ENCODE data around the gene SCD. TPM values are rescaled to one million over a fixed set of nuclear protein-coding genes. Genes with fewer than 3 reads are reported as not detected.

SCD gene
- total and polyA plus RNA-seq, 2 of the 13 experiments (the other 11 are each of a cell fraction or from before 2014, with no cell fraction given), result 492 to 512 TPM

DNA sequence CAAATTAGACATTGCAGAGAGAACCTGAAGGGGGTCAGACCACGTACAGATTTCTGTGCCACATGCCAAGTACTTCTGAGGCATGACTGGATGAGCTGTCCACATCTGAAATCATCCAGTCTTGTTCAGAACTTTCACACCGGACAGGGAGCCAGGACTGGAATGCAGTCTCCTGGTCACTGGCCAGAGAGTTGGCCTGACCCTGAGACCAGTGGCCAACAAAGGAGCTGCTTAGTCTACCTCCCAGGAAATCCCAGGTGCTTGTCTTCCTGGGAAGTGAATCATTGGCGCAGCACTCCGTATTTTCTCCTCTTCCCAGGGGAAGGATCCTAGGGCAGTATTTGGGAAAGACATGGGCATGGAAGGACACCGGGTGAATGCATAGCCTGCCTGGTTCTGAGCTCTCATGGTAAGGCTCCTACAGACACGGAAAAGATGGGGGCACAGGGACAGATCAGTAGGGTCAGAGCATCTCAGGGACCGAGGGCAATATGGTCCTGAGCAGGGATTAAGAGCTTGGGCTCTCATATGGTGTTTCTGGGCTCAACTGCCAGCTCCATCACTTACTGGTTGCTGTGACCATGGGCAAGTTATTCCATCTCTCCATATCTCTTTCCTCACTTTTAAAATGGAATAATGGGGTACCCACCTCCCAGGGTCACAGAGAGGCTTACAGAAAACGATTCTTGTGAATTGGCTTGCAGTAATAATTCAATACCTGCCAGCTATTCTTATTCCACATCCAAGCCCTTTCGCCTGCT, 1.3 kb upstream of the SCD start (continued):
- TF ChIP-seq MYC (CRISPR knock-in tag; IDR thresholded peaks at IDR 0.05; ENCODE audit: borderline replicate concordance) (0 out of 2 replicates have a peak, but pooled peaks have one; percentile 44), ZNF260 (CRISPR knock-in tag; IDR thresholded peaks at IDR 0.05; ENCODE audit: borderline replicate concordance, low read depth) (no peak), MAFK (conservative IDR thresholded peaks at IDR 0.05 in 1 of 2, IDR thresholded peaks at IDR 0.05 in 1 of 2; ENCODE audit: low read length in 2 of 2) (no peak), HNRNPL (IDR thresholded peaks at IDR 0.05; ENCODE audit: low read depth, low read length) (no peak), ZNF263 (CRISPR knock-in tag; IDR thresholded peaks at IDR 0.05) (no peak), ZMYM4 (CRISPR knock-in tag; IDR thresholded peaks at IDR 0.05) (peak; percentile 50; the same call in 1 of the 2 replicates), ZFP36L2 (CRISPR knock-in tag; IDR thresholded peaks at IDR 0.05) (no peak), NR2C2 (CRISPR knock-in tag; IDR thresholded peaks at IDR 0.05; ENCODE audit: borderline replicate concordance) (no peak), SSRP1 (CRISPR knock-in tag; IDR thresholded peaks at IDR 0.05) (no peak), ZNF484 (CRISPR knock-in tag; IDR thresholded peaks at IDR 0.05; ENCODE audit: borderline replicate concordance, low read depth) (no peak), MYNN (CRISPR knock-in tag; IDR thresholded peaks at IDR 0.05; ENCODE audit: low read depth) (no peak), ZNF331 (CRISPR knock-in tag; IDR thresholded peaks at IDR 0.05) (no peak), ATM (IDR thresholded peaks at IDR 0.05; ENCODE audit: borderline replicate concordance) (no peak), HDAC6 (IDR thresholded peaks at IDR 0.05; ENCODE audit: low read depth, low read length) (no peak), ZNF772 (CRISPR knock-in tag; IDR thresholded peaks at IDR 0.05) (no peak), NFYB (CRISPR knock-in tag; IDR thresholded peaks at IDR 0.05) (no peak), ZNF589 (CRISPR knock-in tag; conservative IDR thresholded peaks at IDR 0.05) (no peak), ZNF564 (CRISPR knock-in tag; IDR thresholded peaks at IDR 0.05) (no peak), ZBTB38 (CRISPR knock-in tag; IDR thresholded peaks at IDR 0.05) (no peak), ZSCAN25 (CRISPR knock-in tag; IDR thresholded peaks at IDR 0.05) (no peak), GTF3A (CRISPR knock-in tag; conservative IDR thresholded peaks at IDR 0.05) (no peak)
- TF ChIP-seq, protein P1, sequence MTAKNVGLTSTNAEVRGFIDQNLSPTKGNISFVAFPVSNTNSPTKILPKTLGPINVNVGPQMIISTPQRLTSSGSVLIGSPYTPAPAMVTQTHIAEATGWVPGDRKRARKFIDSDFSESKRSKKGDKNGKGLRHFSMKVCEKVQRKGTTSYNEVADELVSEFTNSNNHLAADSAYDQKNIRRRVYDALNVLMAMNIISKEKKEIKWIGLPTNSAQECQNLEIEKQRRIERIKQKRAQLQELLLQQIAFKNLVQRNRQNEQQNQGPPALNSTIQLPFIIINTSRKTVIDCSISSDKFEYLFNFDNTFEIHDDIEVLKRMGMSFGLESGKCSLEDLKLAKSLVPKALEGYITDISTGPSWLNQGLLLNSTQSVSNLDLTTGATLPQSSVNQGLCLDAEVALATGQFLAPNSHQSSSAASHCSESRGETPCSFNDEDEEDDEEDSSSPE (CRISPR knock-in tag; IDR thresholded peaks at IDR 0.05), result no peak
- TF ChIP-seq, protein P2, sequence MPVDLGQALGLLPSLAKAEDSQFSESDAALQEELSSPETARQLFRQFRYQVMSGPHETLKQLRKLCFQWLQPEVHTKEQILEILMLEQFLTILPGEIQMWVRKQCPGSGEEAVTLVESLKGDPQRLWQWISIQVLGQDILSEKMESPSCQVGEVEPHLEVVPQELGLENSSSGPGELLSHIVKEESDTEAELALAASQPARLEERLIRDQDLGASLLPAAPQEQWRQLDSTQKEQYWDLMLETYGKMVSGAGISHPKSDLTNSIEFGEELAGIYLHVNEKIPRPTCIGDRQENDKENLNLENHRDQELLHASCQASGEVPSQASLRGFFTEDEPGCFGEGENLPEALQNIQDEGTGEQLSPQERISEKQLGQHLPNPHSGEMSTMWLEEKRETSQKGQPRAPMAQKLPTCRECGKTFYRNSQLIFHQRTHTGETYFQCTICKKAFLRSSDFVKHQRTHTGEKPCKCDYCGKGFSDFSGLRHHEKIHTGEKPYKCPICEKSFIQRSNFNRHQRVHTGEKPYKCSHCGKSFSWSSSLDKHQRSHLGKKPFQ (CRISPR knock-in tag; IDR thresholded peaks at IDR 0.05; ENCODE audit: insufficient replicate concordance), result no peak
- TF ChIP-seq, protein P3, sequence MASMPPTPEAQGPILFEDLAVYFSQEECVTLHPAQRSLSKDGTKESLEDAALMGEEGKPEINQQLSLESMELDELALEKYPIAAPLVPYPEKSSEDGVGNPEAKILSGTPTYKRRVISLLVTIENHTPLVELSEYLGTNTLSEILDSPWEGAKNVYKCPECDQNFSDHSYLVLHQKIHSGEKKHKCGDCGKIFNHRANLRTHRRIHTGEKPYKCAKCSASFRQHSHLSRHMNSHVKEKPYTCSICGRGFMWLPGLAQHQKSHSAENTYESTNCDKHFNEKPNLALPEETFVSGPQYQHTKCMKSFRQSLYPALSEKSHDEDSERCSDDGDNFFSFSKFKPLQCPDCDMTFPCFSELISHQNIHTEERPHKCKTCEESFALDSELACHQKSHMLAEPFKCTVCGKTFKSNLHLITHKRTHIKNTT (CRISPR knock-in tag; IDR thresholded peaks at IDR 0.05), result no peak
- TF ChIP-seq, protein P4, sequence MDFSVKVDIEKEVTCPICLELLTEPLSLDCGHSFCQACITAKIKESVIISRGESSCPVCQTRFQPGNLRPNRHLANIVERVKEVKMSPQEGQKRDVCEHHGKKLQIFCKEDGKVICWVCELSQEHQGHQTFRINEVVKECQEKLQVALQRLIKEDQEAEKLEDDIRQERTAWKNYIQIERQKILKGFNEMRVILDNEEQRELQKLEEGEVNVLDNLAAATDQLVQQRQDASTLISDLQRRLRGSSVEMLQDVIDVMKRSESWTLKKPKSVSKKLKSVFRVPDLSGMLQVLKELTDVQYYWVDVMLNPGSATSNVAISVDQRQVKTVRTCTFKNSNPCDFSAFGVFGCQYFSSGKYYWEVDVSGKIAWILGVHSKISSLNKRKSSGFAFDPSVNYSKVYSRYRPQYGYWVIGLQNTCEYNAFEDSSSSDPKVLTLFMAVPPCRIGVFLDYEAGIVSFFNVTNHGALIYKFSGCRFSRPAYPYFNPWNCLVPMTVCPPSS (IDR thresholded peaks at IDR 0.05), result no peak
- TF ChIP-seq, protein P5, sequence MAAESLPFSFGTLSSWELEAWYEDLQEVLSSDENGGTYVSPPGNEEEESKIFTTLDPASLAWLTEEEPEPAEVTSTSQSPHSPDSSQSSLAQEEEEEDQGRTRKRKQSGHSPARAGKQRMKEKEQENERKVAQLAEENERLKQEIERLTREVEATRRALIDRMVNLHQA (CRISPR knock-in tag; IDR thresholded peaks at IDR 0.05), result no peak
